PFSK-1 (cell line): ENCODE data around the gene P4HA3.

Source experiments
- FOXP2 ChIP-seq: optimal IDR thresholded peaks from 2 replicates; pipeline ENCODE3; 2011; ENCODE audit warnings: borderline replicate concordance, control low read depth, inconsistent platforms; ENCODE audit not compliant: insufficient read depth; ENCODE audit errors: extremely low read length, extremely low read depth
- POLR2AphosphoS5 ChIP-seq: IDR thresholded peaks from 2 replicates; pipeline ENCODE4 v1.6.1; 2012; ENCODE audit warnings: low read depth, mild to moderate bottlenecking, control low read depth, low read length, moderate library complexity
- REST ChIP-seq, 2 experiments: IDR thresholded peaks; 2 replicates each; pipeline versions ENCODE4 v1.6.1 to v1.8.0; 2011 to 2012; ENCODE audit warnings: low read depth in 2 of 2, low read length in 2 of 2, control low read depth in 1 of 2, inconsistent platforms in 1 of 2, mild to moderate bottlenecking in 1 of 2, moderate library complexity in 1 of 2; ENCODE audit not compliant: insufficient read depth in 1 of 2
- SIN3A ChIP-seq: IDR thresholded peaks from 2 replicates; pipeline ENCODE4 v1.6.1; 2012; ENCODE audit warnings: mild to moderate bottlenecking, low read length, moderate library complexity, borderline replicate concordance; ENCODE audit not compliant: insufficient read depth
- TAF1 ChIP-seq: IDR thresholded peaks from 2 replicates; pipeline ENCODE4 v1.6.1; 2012; ENCODE audit warnings: low read length, control low read depth, borderline replicate concordance; ENCODE audit not compliant: insufficient read depth

P4HA3 gene

DNA sequence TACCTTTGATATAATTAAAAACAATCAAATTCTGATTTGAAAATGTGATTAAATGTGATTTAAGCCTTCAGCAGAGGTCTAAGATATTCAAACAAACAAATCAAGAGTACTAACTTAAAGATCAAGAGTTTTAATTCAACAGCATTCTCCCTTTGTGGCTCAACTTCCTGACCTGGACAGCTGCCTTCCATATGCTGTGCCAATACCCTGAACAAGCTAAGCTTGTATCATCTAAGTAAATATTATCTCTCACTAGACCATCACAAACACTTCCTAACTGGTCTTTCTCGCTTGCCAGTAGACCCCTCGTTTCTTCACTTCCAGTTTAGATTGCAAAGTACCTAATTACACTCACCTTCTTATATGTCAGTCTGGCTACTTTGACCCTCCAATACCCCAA, 35.9 kb upstream of the P4HA3 start:
- TF ChIP-seq POLR2AphosphoS5 (no peak), FOXP2 (no peak), TAF1 (no peak), REST (IDR thresholded peaks at IDR 0.05; ENCODE audit: insufficient read depth in 1 of 2, low read depth in 2 of 2, low read length in 2 of 2) (peak; percentile 3 to 77; a peak in 2 of 4 replicates), SIN3A (no peak)

DNA sequence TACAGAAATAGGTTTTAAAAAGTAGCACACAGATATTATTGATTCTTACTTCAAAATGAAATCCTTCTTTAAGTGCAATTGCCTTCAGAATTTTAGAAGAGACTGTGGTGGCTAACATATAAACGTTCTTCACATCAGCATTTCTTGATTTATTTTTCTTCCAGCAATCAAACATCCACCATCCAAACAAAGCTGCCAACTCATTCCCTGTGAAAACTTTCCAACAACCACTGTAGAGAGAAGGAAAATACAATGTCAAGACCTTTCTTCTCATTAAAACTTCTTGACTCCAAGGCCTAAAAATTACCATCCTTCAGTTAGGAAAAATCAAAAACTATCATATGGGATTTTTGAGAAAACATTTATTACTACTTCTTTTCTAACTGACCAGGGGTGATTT, 34.0 kb upstream of the P4HA3 start:
- TF ChIP-seq SIN3A (no peak), REST (IDR thresholded peaks at IDR 0.05; ENCODE audit: insufficient read depth in 1 of 2, low read depth in 2 of 2, low read length in 2 of 2) (no peak), FOXP2 (no peak), POLR2AphosphoS5 (no peak)

DNA sequence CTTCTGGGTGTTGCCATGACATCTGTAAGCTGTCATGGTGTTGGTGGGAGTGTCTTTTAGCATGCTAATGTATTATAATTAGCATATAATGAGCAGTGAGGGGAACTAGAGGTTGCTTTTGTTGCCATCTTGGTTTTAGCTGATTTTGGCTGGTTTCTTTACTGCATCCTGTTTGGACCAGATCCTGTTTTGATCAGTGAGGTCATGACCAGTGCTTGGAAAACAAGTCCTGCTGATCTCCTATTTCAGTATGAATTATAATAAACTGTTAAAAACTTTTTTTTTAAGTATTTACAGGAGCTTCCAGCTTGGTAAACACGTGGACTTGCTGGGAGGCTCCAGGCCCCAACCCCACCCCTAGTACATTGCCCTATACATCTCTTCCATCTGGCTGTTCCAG, 30.5 kb upstream of the P4HA3 start:
- TF ChIP-seq REST (IDR thresholded peaks at IDR 0.05; ENCODE audit: insufficient read depth in 1 of 2, low read depth in 2 of 2, low read length in 2 of 2) (no peak), SIN3A (no peak), POLR2AphosphoS5 (no peak), FOXP2 (no peak), TAF1 (no peak)

DNA sequence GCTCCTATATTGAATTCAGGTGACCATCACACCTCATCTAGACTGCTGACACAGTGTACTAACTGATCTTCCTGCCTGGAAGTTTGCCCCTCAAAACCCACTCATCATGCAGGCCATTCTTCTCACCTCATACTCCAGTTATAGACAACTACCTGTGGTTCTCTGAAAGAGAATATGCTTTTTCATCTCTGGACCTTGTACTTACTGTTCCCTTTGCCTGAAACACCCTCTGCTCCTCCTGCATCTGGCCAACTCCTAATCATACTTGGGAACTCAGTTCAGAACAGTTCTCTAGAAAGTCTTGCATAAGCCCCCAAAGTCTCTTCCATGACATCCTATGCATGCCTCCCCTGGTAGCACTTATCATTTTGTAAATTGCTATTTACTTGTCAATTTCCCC, 28.2 kb upstream of the P4HA3 start:
- TF ChIP-seq FOXP2 (no peak), TAF1 (no peak), POLR2AphosphoS5 (no peak), REST (IDR thresholded peaks at IDR 0.05; ENCODE audit: insufficient read depth in 1 of 2, low read depth in 2 of 2, low read length in 2 of 2) (no peak), SIN3A (no peak)

DNA sequence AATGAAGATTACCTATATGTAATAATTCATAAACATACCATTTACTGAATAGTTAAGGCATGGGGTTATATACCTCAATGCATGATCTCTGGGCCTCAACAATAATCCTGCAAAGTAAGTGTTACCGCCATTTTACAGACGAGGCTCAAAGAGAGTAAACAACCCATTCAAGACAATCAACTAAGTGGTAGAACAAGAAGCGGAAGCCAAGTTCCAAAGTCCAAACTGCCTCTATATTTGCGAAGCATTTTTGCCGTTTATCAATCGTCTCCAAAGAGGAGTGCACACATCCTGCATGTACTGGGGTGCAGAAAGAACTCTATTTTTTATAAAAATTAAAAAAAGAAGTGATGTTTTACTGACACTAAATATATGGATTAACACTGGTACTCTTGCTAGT, 27.5 kb upstream of the P4HA3 start:
- TF ChIP-seq TAF1 (no peak), FOXP2 (no peak), REST (IDR thresholded peaks at IDR 0.05; ENCODE audit: insufficient read depth in 1 of 2, low read depth in 2 of 2, low read length in 2 of 2) (no peak), POLR2AphosphoS5 (no peak), SIN3A (no peak)
